Hepatic stellate cell (primary cell): ENCODE results near the gene ERICH3.

ENCODE experiments used
- DNase-seq: peaks from one replicate; pipeline ENCODE4 v3.0.0; 2011; ENCODE audit warnings: low spot score

Gene ERICH3

GRCh38 chr1:74673351-74674111 lies at the start of gene ERICH3:
Gene ERICH3, minus strand, starts transcription at chr1:74673792. Its CDS starts 273 bp downstream, at chr1:74673519.
- peak; percentile 4 for DNase-seq

GRCh38 chr1:74717626-74718025 lies 44.0 kb upstream of the ERICH3 start:
- DNase-seq: no peak

- no peak for DNase-seq
These were observed 43.2 kb upstream of the ERICH3 start for GRCh38 chr1:74716822-74717221.

DNA sequence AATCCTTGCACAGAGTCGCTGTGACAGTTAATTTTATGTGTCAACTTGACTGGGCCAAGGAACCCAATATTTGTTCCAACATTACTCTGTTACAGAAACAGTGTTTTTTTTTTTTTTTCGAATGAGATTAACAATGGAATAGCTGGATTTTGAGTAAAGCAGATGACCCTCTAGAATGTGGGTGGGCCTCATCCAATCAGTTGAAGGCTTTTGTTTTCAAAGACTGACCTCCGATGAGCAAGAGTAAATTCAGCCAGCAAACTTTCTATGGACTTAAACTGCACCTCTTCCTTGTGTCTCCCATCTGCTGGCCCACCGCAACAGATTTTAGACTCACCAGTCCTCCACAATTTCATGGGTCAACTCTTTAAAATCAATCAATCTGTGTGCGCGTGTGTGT lies 42.2 kb upstream of the ERICH3 start:
- DNase-seq: no peak

DNA sequence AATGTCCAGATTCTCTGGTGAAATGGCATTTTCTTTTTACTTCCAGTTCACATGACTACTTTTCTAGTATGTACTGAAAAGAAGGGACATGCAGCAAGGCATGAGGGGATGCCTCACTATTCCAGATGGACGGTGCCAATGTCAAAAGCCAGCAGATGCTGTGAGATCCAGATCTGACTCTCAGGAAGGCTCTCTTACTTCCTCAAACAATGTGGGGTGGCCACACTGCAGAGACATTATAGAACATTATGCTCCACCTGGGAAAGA lies 41.6 kb upstream of the ERICH3 start:
- DNase-seq: no peak

- DNase-seq: no peak
These were observed 41.0 kb upstream of the ERICH3 start for GRCh38 chr1:74714429-74715235.

DNA sequence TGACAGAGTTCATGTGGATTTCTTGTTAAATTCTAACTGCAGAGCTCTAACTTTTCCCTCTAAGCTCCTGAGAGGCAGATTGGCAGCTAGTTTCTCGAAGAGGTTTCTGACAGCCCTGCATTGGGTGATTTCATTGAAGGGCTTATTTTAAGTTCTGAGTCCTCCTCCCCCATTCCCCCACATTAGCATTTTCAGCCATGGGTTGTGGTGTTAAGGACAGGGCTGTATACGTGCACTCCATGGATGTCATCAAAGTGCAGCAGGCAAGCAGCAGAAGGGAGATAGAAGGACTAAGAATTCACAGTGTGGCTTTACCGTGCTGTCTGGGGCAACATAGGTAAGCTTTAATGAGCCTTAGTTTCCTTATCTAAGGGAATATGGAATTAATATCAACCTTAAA lies 40.3 kb upstream of the ERICH3 start:
- no peak for DNase-seq

DNA sequence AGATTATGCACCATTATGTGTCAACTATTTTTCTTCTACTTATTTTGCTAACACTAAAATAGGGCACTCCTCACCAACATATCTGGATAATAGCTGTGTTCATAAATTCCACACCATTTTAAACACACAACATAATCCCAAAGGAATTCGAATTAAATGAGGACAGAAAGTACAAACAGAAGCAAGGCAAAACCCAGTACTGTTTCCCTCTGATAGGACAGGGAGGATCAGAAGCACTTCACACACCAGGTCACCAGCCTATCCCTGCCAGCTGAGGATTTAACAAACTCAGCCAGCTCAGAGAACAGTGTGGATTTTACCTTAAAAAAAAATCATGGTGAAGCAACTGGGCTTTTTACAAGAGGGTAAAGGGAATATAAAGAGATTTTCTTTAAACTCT lies 39.3 kb upstream of the ERICH3 start:
- DNase-seq: no peak

DNA sequence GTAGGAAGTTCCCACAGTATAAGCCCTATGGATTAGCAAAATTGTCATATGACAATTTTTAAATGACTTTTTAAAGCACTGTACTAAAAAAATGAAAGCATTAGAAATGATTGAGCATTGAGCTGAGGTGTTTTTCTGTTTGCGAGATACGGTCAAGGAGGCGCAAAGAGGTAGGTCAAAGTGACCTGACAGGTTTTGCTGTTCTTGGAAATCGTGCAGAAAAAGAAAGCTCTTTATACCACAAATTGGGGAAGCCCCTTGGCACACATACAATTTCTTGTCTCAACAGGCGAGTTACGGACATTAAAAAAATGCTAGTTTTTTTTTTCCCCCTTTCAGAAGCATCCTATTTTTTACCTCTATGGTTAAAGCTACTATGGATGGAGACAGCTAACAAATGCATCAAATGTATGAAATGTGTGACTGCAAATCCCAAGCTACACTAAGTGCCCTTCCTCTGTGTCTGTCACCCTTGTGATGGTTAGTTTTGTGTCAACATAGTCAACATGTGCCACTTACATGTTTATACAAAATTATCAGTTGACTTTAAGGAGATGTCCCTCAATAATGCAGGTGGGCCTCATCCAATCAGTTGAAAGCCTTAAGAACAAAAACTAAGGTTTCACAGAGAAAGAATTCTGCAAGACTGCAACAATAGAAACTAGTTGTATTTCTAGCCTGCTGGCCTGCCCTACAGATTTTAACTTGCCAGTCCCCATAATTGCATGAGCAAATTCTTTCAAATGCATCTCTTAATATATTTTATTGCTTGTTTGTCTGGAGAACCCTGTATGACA lies 30.0 kb upstream of the ERICH3 start:
- DNase-seq: no peak

- DNase-seq: no peak
These were observed 25.7 kb upstream of the ERICH3 start for GRCh38 chr1:74699331-74699730.

GRCh38 chr1:74697832-74698231 lies 24.2 kb upstream of the ERICH3 start:
- DNase-seq: no peak

DNA sequence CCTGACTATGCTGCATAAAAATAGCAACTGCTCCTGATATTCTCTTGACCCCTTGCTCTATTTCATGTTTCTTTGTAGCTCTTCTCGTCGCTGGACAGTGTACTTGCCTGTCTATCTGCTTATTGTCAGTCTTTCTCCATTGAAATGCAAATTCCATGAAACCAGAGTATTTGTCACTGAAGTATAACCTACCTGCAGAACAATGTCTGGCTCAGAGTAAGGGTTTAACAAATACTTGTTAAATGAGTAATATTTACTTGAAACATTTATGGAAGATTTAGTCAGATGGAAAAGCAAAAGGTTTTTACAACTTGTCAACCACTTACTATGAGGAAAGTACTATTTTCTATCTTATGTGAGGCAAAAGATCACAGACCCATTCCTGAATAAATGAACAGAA lies 19.9 kb upstream of the ERICH3 start:
- DNase-seq: no peak

- no peak for DNase-seq
These were observed 17.3 kb upstream of the ERICH3 start for GRCh38 chr1:74690909-74691308.

DNA sequence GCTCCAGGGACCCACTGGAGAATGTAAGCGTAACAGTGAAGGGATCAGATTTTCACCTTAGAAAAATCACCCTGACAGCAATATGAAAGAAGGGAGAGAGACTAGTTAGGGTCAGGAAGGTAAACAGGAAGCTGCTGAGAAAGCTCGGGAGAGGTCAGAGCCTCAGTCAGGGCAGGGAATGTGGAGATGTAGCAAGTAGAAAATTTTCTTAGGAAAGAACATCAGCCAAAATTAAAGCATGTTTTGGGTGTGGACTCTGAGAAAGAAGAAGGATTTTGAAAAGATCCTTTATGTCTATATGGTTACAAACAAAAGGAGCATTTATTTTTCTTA lies 16.7 kb upstream of the ERICH3 start:
- DNase-seq: no peak

DNA sequence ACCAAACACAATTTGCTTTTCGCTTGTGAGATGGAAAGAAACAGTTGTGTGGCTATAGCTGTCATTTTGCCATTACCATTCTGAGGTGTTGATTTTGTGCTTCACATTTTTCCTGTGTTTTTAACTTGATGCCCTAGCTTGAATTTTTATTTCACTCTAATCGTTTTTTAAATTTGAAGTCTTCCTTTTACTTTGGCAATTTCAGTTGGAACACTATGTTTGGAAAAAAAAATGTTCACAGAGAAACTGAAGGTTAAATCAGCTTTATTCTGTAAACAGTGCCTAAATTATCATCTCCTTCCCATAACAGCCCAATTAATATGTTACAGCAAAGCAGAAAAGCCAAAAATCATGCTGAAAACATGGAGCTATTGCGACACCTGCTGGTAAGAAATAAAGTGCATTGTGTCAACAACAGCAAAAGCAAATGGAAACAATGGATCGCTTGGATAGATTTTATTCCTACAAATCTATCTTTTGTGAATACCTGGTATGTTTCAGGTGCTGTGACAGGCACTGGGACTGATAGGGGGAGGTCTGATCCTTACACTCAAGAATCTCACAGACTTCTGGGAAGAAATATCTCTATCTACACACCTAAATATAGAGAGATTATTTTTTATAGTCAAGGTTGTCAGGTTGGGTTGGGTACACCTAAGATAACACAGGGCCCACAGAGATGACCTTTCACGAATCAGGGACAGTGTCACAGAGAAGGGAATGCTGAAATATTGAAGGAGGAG lies 16.2 kb upstream of the ERICH3 start:
- DNase-seq: no peak

DNA sequence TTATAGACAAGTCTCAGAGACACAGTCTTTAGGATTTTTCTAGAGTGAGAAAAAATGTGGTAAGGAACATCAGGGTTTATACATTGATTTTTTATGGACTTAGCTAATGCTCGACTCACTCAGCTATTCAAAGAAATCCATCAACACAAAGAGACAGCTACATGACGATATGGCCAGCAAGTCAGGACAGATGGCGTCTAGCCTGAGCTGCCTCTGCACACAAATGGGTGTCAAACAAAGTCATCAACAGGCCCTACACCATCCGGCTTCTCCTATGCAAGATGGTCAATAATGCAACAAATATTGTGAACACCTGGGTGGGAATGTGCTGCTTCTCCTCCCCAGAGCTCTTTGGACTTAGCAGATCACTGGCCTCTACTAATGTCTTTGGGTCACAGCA lies 13.3 kb upstream of the ERICH3 start:
- DNase-seq: no peak

- no peak for DNase-seq
These were observed 10.7 kb upstream of the ERICH3 start for GRCh38 chr1:74684301-74684700.

DNA sequence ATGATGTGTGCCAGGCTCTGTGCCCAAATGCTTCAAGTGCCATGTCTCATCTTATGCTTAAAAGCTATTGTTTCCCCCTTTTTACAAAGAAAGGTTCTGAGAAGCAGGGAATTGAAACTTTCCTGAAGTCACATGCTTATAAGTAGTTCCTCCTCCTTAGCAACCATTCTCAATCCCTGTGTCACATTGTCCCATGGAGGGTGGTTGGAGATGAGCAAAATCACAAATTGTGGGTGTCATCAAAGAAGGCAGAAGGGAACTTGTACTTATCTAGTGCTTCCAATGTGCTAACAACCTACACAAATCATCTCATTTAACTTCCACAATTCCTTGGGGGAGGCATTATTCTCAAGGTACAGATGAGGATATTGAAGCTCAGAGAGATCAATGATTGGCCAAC lies 10.1 kb upstream of the ERICH3 start:
- no peak for DNase-seq

DNA sequence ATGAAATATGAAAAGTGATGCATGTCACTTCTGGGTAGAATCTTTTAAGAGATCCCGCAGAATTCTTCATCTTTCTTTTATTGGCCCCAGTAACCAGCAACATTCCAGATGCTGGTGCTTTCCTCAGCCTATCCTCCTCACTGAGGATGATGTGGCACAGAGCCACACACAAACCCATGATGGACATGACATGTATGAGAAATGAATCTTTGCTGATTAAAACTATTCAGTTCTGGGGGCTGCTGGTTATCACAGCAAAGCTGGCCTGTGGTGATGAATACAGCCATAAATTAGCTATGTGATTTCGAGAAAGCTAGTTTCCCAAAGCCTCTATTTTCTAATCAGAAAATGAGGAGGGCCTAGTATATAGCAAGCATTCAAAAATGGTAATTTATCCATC lies 8.3 kb upstream of the ERICH3 start:
- DNase-seq: no peak

- DNase-seq: no peak
These were observed 7.9 kb upstream of the ERICH3 start for GRCh38 chr1:74681449-74681848.

GRCh38 chr1:74681001-74681400 lies 7.4 kb upstream of the ERICH3 start:
- DNase-seq: no peak

DNA sequence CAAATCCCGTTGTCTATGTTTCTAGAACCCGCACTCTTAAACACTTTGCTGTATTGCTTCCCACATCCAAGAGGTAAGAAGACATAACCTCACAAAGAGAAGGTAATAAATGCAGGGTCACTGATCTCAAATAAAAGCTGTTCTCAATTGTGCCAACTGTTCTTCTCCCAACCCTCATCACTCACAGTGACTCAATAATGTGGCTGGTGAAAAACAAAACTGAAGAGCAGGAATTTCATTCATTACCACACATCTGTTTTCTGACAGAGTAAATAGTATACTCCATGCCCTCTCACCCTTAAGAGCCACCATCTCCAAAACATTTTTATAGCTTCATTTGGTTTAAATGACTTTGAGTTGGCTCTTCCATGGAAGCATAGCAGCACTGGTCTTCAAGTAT lies 6.2 kb upstream of the ERICH3 start:
- no peak for DNase-seq
